ENCODE results near the gene C3orf20.

Gene C3orf20

DNA sequence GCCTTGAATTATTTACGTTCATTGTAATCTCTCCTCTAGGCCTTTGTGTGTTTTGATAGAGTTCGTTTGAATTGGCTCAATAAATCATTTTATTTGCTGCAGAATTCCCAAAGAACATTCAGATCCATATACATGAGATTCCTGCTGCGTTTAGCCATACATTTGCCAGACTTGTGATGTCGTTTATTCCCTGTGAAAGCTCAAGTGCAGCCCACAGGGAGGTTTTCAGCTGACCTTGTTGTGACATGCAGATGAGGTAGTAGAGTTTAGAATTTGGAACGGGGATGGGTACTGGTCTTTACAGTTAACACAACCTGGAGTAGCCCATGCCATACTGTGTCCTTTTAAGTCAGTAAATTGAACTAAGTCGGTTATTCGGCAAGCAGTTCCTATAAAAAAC, at the start of gene C3orf20:
Gene C3orf20, plus strand, starts transcription at position 301 of the 400 bp plus-strand sequence. CDS start 7,573 bp downstream, outside the sequence.
- no peak for DNase-seq (ENCODE audit: low read depth in 2 of 2)

GRCh38 chr3:14625443-14625842, 49.5 kb upstream of the C3orf20 start:
- no peak for DNase-seq (ENCODE audit: low read depth in 2 of 2)

DNA sequence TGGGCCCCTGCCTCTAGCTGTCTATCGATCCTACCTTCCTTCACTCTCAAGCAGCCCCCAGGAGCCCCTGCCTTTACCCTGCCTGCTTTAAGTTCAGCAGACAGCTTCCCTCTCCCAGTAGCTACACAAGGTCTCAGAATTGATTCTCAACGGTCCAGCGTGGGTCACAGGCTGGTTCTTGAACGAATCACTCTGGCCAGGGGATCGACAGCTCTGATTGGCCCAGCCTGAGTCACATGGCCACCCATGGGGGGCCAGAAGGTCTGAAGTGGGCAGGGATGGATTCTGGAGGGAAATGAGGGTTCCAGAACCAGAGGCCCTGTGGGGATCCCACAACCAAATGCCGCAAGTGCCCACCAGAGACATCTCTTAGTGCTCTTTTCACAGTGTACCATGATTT, 47.1 kb upstream of the C3orf20 start:
- no peak for DNase-seq (ENCODE audit: low read depth in 2 of 2)

- no peak for DNase-seq (ENCODE audit: low read depth in 2 of 2)
Measured at GRCh38 chr3:14628406-14628805, 46.5 kb upstream of the C3orf20 start.

- DNase-seq (ENCODE audit: low read depth in 2 of 2), result no peak
Measured at GRCh38 chr3:14630404-14631100, 44.4 kb upstream of the C3orf20 start.

GRCh38 chr3:14631101-14631497, 43.8 kb upstream of the C3orf20 start:
- no peak for DNase-seq (ENCODE audit: low read depth in 2 of 2)

- no peak for DNase-seq (ENCODE audit: low read depth in 2 of 2)
Measured at GRCh38 chr3:14631687-14632441, 43.1 kb upstream of the C3orf20 start.

GRCh38 chr3:14632442-14632930, 42.5 kb upstream of the C3orf20 start:
- DNase-seq (ENCODE audit: low read depth in 2 of 2), result no peak

- DNase-seq (ENCODE audit: low read depth in 2 of 2), result no peak
Measured at GRCh38 chr3:14633417-14633816, 41.5 kb upstream of the C3orf20 start.

DNA sequence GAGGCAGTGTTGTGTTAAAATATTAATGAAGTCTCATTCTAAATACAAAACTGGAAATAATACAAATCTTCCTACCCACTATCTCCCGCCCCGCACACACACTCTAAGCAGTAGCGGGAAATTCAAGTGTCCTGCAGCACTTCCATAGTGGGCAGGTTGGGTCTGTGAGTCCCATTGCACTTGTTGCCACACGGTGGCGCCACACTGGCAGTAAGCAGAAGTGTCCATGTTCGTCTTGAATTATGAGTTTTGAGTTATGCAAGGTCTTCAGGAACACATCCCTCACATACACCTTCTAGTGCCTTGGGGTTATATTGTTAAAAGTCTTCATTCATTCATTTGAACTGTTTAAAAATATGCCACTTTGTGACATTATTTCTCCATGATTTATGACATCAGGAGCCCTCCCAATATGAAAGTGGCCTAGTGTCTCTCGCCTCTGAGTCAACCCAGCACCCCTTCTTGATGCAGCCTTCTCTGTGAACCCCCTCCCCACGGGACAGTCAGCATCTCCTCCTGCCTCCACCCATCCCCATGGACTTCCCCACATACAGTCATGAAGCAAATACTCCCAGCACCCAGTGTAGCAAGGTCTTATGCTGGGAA, 41.0 kb upstream of the C3orf20 start:
- DNase-seq (ENCODE audit: low read depth in 2 of 2), result peak; percentile 24 to 28

GRCh38 chr3:14634763-14635400, 40.1 kb upstream of the C3orf20 start:
- DNase-seq (ENCODE audit: low read depth in 2 of 2), result no peak

GRCh38 chr3:14636496-14637087, 38.3 kb upstream of the C3orf20 start:
- no peak for DNase-seq (ENCODE audit: low read depth in 2 of 2)

GRCh38 chr3:14640157-14640562, 34.8 kb upstream of the C3orf20 start:
- no peak for DNase-seq (ENCODE audit: low read depth in 2 of 2)

- DNase-seq (ENCODE audit: low read depth in 2 of 2), result no peak
Measured at GRCh38 chr3:14640734-14641133, 34.2 kb upstream of the C3orf20 start.

- no peak for DNase-seq (ENCODE audit: low read depth in 2 of 2)
Measured at GRCh38 chr3:14641346-14641745, 33.6 kb upstream of the C3orf20 start.

DNA sequence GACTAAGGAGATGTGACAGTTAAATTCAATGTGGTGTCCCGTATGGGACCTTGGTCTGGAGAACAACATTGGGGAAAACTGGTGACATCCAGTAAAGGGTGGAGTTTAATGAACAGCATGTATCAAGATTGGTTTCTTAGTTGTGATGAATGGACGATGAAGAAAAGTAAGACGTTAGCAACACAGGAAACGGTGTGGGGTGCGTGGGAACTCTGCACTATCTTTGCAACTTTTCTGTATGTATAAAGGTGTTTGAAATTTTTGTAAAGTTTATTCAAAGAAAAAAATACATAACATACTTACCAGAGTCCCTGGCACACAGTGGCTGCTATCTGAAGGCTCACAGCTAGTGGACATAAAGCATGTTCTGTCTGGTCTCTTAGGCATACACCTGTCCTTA, 29.5 kb upstream of the C3orf20 start:
- no peak for DNase-seq (ENCODE audit: low read depth in 2 of 2)

- DNase-seq (ENCODE audit: low read depth in 2 of 2), result no peak
Measured at GRCh38 chr3:14646131-14646573, 28.8 kb upstream of the C3orf20 start.

DNA sequence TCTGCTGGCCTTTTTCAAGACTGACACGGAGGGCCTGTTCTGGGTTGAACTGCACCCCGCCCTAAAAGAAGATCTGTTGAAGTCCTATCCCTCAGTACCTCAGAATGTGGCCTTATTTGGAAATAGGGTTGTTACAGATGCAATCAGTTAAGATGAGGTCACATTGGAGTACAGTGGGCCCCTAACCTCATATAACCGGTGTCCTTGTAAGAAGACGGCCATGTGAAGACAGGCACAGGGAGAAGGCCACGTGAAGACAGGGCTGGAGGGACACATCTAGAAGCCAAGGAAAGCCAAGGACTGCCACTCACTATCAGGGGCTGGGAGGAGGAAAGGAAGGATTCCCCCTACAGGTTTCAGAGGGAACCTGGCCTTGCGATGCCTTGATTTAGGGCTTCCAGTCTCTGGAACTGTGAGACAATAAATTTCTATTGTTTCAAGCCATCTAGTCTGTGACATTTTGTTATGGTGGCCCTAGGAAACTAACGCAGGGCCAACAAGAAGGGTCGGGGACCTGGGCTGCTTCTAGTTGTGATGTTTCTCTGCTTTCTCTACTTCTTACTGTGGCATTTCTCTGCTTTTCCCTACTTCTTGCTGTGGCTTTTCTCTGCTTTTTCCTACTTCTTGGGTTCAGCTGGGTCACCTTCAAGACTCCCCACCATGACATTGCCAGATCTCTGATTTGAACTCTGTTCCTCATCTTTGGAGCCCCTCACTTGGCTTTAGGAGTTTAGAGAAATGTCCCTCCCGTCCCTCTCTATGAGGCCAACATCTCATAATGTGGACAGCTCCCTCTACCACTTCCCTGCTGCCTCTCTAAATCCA, 28.1 kb upstream of the C3orf20 start:
- no peak for DNase-seq (ENCODE audit: low read depth in 2 of 2)

DNA sequence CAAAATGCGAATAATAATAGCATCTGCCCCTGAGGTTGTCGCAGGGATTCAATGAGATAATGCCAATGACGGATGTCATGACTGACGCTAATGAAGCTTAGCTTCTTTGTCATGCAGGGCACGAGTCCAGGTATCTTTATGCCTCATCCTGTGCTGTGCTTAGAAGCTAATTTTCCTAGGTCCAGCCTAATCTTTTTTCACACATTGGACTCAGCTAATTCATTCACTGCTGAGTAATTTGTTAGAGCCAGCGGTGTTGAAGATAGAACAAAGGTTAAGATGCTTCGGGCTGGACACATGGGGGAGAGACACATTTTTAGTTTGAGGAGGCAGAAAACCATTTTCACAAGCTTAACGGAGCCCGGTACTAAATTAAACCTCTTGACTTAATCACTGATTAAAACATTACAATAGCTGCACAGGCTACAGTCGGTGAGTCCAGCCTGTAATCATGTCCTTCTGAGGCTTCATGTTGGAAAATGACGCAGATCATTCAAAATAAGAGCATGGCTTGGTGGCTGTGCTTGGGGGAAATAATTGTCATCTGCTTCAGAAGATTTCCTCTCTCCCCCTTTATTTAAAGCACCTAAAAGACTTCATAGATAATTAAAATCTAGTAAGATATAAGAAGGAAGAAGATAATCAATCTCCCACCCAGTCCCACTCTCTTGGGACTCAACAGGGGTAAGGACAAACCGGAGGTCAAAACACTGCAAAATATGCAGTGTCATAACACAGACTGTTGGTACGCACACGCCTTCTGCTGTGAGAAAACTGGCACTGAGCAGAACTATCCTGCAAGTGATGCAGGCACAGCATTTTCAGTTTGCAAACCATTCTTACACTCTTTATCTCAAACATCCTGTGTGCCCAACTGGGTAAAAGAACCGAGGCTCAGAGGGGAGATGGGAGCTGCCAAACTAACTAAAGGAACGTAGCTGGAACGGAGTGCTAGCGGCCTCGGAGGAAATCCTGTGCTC, 26.7 kb upstream of the C3orf20 start:
- DNase-seq (ENCODE audit: low read depth in 2 of 2), result no peak

DNA sequence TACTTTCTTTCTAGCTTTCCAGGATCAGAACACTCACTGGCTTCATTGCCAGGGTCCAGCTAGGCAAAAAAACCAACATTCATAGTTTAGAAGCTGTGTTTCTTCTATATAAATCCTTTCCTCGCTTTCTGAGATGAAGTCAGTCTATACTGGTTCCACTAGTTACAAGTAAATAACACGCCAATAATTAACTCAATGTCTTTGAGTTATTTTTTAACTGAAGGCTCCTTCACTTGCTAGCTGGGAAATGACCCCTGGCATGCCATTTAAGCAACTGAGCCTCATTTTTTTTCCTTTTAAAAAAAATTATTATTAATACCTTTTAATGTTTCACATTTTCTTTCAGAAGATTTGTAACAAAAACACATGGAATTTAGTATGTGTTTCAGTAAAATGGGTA, 25.5 kb upstream of the C3orf20 start:
- DNase-seq (ENCODE audit: low read depth in 2 of 2), result no peak

Measured in stimulated activated CD8-positive, alpha-beta memory T cell treated with anti-CD3 and anti-CD28 coated beads, Interleukin-7, amount 100 ng/mL, for 4 hours (primary cell).